Upper lobe of left lung (tissue), 6 donors: ENCODE data around the gene ATAT1. TPM values are rescaled to one million over a fixed set of nuclear protein-coding genes. Genes with fewer than 3 reads are reported as not detected.
A peak's percentile ranks its signal among the peaks of the same experiment; 100 is the strongest.
"Not testable (repeated sequence)": the region's sequence is repeated elsewhere in the genome, so short reads cannot be mapped to it uniquely, and the experiment has no call there.

Experiments used
- ATAC-seq, 2 donors: fragments of 200-7000 bp; cut with Tn5 transposase; one replicate each; pipeline ENCODE4 v1.9.1; 2022; ENCODE audit warnings: mild to moderate bottlenecking in 2 of 2, moderate library complexity in 2 of 2; ENCODE audit not compliant: low FRiP score in 2 of 2
- DNase-seq, 2 donors: peaks; one replicate each; pipeline ENCODE4 v3.0.0-alpha.2; 2019 to 2020
- H3K27ac ChIP-seq, 4 donors: fragments of 200-600 bp; sonication (generic); one replicate each; pipeline ENCODE4 v1.5.1; 2016 to 2019
- H3K27me3 ChIP-seq, 4 donors: fragments of 200-600 bp; sonication (generic); one replicate each; pipeline ENCODE4 v1.5.1; 2017 to 2019
- H3K36me3 ChIP-seq, 4 donors: fragments of 200-600 bp; sonication (generic); one replicate each; pipeline ENCODE4 v1.5.1; 2016 to 2019
- H3K4me1 ChIP-seq, 4 donors: fragments of 200-600 bp; sonication (generic); one replicate each; pipeline ENCODE4 v1.5.1; 2018 to 2019
- H3K4me3 ChIP-seq, 4 donors: fragments of 200-600 bp; sonication (generic); one replicate each; pipeline ENCODE4 v1.5.1; 2017 to 2019; ENCODE audit warnings: mild to moderate bottlenecking in 2 of 4, moderate library complexity in 1 of 4
- H3K9me3 ChIP-seq, 4 donors: fragments of 200-600 bp; sonication (generic); one replicate each; pipeline ENCODE4 v1.5.1; 2018 to 2019
- EP300 ChIP-seq, 4 donors: sonication (generic); formaldehyde crosslinking; IDR thresholded peaks; one replicate each; pipeline ENCODE4 v1.5.1; 2017; ENCODE audit warnings: antibody characterized with exemption in 4 of 4, control low read depth in 2 of 4
- POLR2A ChIP-seq, 4 donors: fragments of 450-650 bp; IDR thresholded peaks; one replicate each; pipeline ENCODE4 v1.5.1; 2016 to 2017; ENCODE audit warnings: antibody characterized with exemption in 4 of 4, mild to moderate bottlenecking in 2 of 4
- POLR2AphosphoS5 ChIP-seq, 2 donors: sonication (generic); formaldehyde crosslinking; IDR thresholded peaks; one replicate each; pipeline ENCODE4 v1.5.1; 2017; ENCODE audit warnings: antibody characterized with exemption in 2 of 2
- WGBS, 2 donors: methylation state at CpG; one replicate each; pipeline ENCODE4 v1.1.5; 2017 to 2018; 5-methylcytosine and 5-hydroxymethylcytosine counted together
- total RNA-seq, 6 donors: library from RNA; depleted of rRNA in 4 of 6; stranded (reverse); fragments of >200 nt in 4 of 6; gene quantifications; one replicate each; pipeline versions ENCODE4 v1.1.0 to v1.2.1, GENCODE V29; 2016 to 2021
- TF ChIP-seq, protein P1 (sequence below), 6 experiments: fragments of 450-650 bp in 4 of 6; fragments of 200-600 bp in 2 of 6; sonication (generic) in 2 of 6; IDR thresholded peaks; one replicate each; pipeline ENCODE4 v1.5.1; 2016 to 2019; ENCODE audit warnings: antibody characterized with exemption in 6 of 6
- donor health status: DM: no; HTN: no; CAD: no; lungs with moderate emphysema.
- donor health status: DM: no; HTN: yes; CAD: no; lungs with severe emphysema.

Gene ATAT1
- total RNA-seq, 6 donors from 2014 or later: 3.1 to 36.7 (median 6.2) TPM

DNA sequence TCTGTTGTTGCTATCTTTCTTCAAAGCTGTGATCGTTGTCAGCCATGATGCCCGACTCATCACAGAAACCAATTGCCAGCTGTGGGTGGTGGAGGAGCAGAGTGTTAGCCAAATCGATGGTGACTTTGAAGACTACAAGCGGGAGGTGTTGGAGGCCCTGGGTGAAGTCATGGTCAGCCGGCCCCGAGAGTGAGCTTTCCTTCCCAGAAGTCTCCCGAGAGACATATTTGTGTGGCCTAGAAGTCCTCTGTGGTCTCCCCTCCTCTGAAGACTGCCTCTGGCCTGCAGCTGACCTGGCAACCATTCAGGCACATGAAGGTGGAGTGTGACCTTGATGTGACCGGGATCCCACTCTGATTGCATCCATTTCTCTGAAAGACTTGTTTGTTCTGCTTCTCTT is 36.2 kb upstream of the ATAT1 start:
- Histone ChIP-seq H3K27me3 (no peaks in the 10 kb centered on the region), H3K9me3 (no peaks in the 10 kb centered on the region), H3K27ac (peak overlapping the region; percentile 39 to 73 (median 66)), H3K36me3 (peaks cover 26 to 92% (median 63%) of the 10 kb centered on the region in 4 donors), H3K4me3 (no peak overlapping the region), H3K4me1 (peaks cover 0 to 33% (median 16%) of the 10 kb centered on the region in 4 donors)
- 77 to 89% methylated on average over 5 to 8 of the region's 8 CpGs for WGBS, 2 donors
- ATAC-seq: peak in 1 of 2 donors; percentile 32
- TF ChIP-seq POLR2AphosphoS5 (IDR thresholded peaks at IDR 0.05): no peak
- TF ChIP-seq EP300 (IDR thresholded peaks at IDR 0.05): no peak
- TF ChIP-seq POLR2A (IDR thresholded peaks at IDR 0.05): no peak
- TF ChIP-seq, protein P1, sequence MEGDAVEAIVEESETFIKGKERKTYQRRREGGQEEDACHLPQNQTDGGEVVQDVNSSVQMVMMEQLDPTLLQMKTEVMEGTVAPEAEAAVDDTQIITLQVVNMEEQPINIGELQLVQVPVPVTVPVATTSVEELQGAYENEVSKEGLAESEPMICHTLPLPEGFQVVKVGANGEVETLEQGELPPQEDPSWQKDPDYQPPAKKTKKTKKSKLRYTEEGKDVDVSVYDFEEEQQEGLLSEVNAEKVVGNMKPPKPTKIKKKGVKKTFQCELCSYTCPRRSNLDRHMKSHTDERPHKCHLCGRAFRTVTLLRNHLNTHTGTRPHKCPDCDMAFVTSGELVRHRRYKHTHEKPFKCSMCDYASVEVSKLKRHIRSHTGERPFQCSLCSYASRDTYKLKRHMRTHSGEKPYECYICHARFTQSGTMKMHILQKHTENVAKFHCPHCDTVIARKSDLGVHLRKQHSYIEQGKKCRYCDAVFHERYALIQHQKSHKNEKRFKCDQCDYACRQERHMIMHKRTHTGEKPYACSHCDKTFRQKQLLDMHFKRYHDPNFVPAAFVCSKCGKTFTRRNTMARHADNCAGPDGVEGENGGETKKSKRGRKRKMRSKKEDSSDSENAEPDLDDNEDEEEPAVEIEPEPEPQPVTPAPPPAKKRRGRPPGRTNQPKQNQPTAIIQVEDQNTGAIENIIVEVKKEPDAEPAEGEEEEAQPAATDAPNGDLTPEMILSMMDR (IDR thresholded peaks at IDR 0.05): no peak
- DNase-seq: no peak

DNA sequence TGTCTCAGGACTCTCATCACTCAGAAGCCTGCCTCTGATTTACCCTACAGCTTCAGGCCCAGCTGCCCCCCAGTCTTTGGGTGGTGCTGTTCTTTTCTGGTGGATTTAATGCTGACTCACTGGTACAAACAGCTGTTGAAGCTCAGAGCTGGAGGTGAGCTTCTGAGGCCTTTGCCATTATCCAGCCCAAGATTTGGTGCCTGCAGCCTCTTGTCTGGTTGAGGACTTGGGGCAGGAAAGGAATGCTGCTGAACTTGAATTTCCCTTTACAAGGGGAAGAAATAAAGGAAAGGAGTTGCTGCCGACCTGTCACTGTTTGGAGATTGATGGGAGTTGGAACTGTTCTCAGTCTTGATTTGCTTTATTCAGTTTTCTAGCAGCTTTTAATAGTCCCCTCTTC is 35.7 kb upstream of the ATAT1 start:
- Histone ChIP-seq H3K27ac (peak overlapping the region; percentile 39 to 73 (median 66)), H3K4me1 (peaks cover 0 to 33% (median 16%) of the 10 kb centered on the region in 4 donors), H3K4me3 (no peak overlapping the region), H3K9me3 (no peaks in the 10 kb centered on the region), H3K27me3 (no peaks in the 10 kb centered on the region), H3K36me3 (peaks cover 21 to 88% (median 58%) of the 10 kb centered on the region in 4 donors)
- DNase-seq: peak in 1 of 2 donors; percentile 68
- 39 to 44% methylated on average over 1 of the region's 1 CpG for WGBS, 2 donors
- ATAC-seq: peak; percentile 61 to 79
- TF ChIP-seq POLR2A (IDR thresholded peaks at IDR 0.05) (no peak), EP300 (IDR thresholded peaks at IDR 0.05) (no peak), POLR2AphosphoS5 (IDR thresholded peaks at IDR 0.05) (no peak)
- TF ChIP-seq, protein P1 (IDR thresholded peaks at IDR 0.05): no peak

- no peaks in the 10 kb centered on the region for H3K27me3 ChIP-seq
- ATAC-seq (no peak), DNase-seq (no peak)
- H3K27ac ChIP-seq: peak overlapping the region; percentile 39 to 73 (median 66)
- H3K9me3 ChIP-seq: no peaks in the 10 kb centered on the region
- H3K4me3 ChIP-seq: no peak overlapping the region
- peaks cover 13 to 75% (median 46%) of the 10 kb centered on the region in 4 donors for H3K36me3 ChIP-seq
- 90 to 91% methylated on average over 1 of the region's 1 CpG for WGBS, 2 donors
- TF ChIP-seq, protein P1 (IDR thresholded peaks at IDR 0.05): no peak
- TF ChIP-seq POLR2A (IDR thresholded peaks at IDR 0.05) (no peak), EP300 (IDR thresholded peaks at IDR 0.05) (no peak), POLR2AphosphoS5 (IDR thresholded peaks at IDR 0.05) (no peak)
- H3K4me1 ChIP-seq: peaks cover 0 to 33% (median 17%) of the 10 kb centered on the region in 4 donors
These were observed 34.4 kb upstream of the ATAT1 start for GRCh38 chr6:30592287-30592686.

DNA sequence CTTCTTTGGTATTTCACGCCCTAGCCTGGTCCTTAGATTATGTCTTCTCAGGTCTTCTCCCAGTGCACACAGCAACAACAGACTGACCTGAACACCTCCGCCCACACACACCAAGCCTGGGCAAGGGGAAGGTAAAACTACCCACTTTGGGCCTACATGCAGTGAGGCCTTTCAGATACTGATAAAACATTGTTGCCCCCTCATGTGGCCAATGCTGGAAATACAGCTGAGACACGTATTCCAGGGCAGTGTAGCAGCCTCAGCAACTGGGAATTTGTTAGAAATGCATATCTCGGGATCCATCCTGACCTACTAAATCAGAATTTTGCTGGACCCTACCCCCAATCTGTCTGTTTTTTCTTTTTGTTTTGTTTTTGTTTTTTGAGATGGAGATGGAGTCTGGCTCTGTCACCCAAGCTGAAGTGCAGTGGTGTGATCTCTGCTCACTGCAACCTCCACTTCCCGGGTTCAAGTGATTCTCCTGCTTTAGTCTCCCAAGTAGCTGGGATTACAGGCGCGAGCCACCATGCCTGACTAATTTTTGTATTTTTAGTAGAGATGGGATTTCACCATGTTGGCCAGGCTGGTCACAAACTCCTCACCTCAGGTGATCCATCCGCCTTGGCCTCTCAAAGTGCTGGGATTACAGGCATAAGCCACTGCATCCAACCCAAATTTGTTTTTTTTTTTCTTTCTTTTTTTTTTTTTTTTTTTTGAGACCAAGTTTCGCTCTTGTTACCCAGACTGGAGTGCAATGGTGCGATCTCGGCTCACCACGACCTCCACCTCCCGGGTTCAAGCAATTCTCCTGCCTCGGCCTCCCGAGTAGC is 29.1 kb upstream of the ATAT1 start:
- H3K36me3 ChIP-seq: peaks cover 13 to 51% (median 33%) of the 10 kb centered on the region in 4 donors
- 68 to 78% methylated on average over 15 of the region's 15 CpGs for WGBS, 2 donors
- peak overlapping the region in 1 of 4 donors; percentile 14 for H3K27ac ChIP-seq
- DNase-seq (peak in 1 of 2 donors; percentile 80), ATAC-seq (peak; percentile 91)
- TF ChIP-seq, protein P1 (IDR thresholded peaks at IDR 0.05): peak; percentile 81 to 88 (median 86)
- peak in 1 of 4 donors; percentile 12 for TF ChIP-seq POLR2A (IDR thresholded peaks at IDR 0.05)
- H3K4me1 ChIP-seq, H3K9me3 ChIP-seq, H3K27me3 ChIP-seq, H3K4me3 ChIP-seq: not testable (repeated sequence)
